K562 (cell line): ENCODE data around the gene TMED4.

Source experiments
- ATF7 ChIP-seq: fragments of 450-650 bp; IDR thresholded peaks from 2 replicates; pipeline ENCODE4 v1.7.1; 2014; ENCODE audit warnings: mild to moderate bottlenecking, moderate library complexity
- CTCF ChIP-seq, 3 experiments: IDR thresholded peaks in 2 of 3; conservative IDR thresholded peaks in 1 of 3; 2 replicates each; pipeline ENCODE4 v1.5.1; 2011 to 2012; ENCODE audit warnings: low read length in 3 of 3, mild to moderate bottlenecking in 3 of 3, control low read depth in 2 of 3, improper control_type of control experiment in 1 of 3, inconsistent platforms in 1 of 3, low read depth in 1 of 3, mixed read lengths in 1 of 3, moderate library complexity in 1 of 3; ENCODE audit not compliant: insufficient read depth in 2 of 3
- CTCFL ChIP-seq: IDR thresholded peaks from 2 replicates; pipeline ENCODE4 v1.6.1; 2011; ENCODE audit warnings: borderline replicate concordance, low read depth, mild to moderate bottlenecking, moderate library complexity, low read length; ENCODE audit not compliant: insufficient read depth, poor library complexity, severe bottlenecking
- HMBOX1 ChIP-seq: sonication (generic); IDR thresholded peaks from 2 replicates; pipeline ENCODE4 v1.6.1; 2016
- PCBP1 ChIP-seq: fragments of 200-400 bp; formaldehyde crosslinking; IDR thresholded peaks from 2 replicates; pipeline ENCODE4 v1.6.1; 2018; ENCODE audit warnings: mild to moderate bottlenecking, low read depth, low read length; ENCODE audit not compliant: poor library complexity, severe bottlenecking
- POLR2A ChIP-seq: fragments of 450-650 bp; conservative IDR thresholded peaks from 2 replicates; pipeline ENCODE4 v1.6.1; 2016
- USF2 ChIP-seq: sonication (generic); formaldehyde crosslinking; IDR thresholded peaks from 2 replicates; pipeline ENCODE4 v1.5.0; 2020; ENCODE audit warnings: missing genetic modification reagents
- ZNF184 ChIP-seq: sonication (generic); formaldehyde crosslinking; IDR thresholded peaks from 2 replicates; pipeline ENCODE4 v1.5.0; 2020; ENCODE audit warnings: missing genetic modification reagents

GRCh38 chr7:44568771-44569560, 13.1 kb downstream of the TMED4 start:
- TF ChIP-seq POLR2A (no peak), HMBOX1 (no peak), CTCFL (no peak), CTCF (IDR thresholded peaks at IDR 0.05 in 2 of 3, conservative IDR thresholded peaks at IDR 0.05 in 1 of 3; ENCODE audit: insufficient read depth in 2 of 3, low read depth in 1 of 3, low read length in 3 of 3) (no peak), USF2 (CRISPR knock-in tag) (no peak), PCBP1 (no peak), ZNF184 (CRISPR knock-in tag) (no peak), ATF7 (no peak)
